Inflammatory macrophage treated with lipopolysaccharide for 4 hours (primary cell): ENCODE data around the gene CXCR3.
"Not testable (repeated sequence)": the region's sequence is repeated elsewhere in the genome, so short reads cannot be mapped to it uniquely, and the experiment has no call there.

Experiments
- DNase-seq: peaks from one replicate; pipeline ENCODE4 v3.0.0-alpha.2; 2020

The CXCR3 gene

GRCh38 chrX:71607488-71607887 is 10.8 kb downstream of the CXCR3 start:
- no peak for DNase-seq

- no peak for DNase-seq
Observed at GRCh38 chrX:71606536-71607216, 11.6 kb downstream of the CXCR3 start.

GRCh38 chrX:71604796-71605568 is 13.3 kb downstream of the CXCR3 start:
- no peak for DNase-seq

- no peak for DNase-seq
Observed at GRCh38 chrX:71604141-71604540, 14.2 kb downstream of the CXCR3 start.

- no peak for DNase-seq
Observed at GRCh38 chrX:71603618-71604017, 14.7 kb downstream of the CXCR3 start.

- DNase-seq = no peak
Observed at GRCh38 chrX:71599965-71600364, 18.3 kb downstream of the CXCR3 start.

- not testable (repeated sequence) for DNase-seq
Observed at GRCh38 chrX:71593210-71593609, 25.1 kb downstream of the CXCR3 start.

- DNase-seq = no peak
Observed at GRCh38 chrX:71586929-71587328, 31.4 kb downstream of the CXCR3 start.

- DNase-seq = no peak
Observed at GRCh38 chrX:71581210-71581609, 37.1 kb downstream of the CXCR3 start.

GRCh38 chrX:71579990-71580380 is 38.3 kb downstream of the CXCR3 start:
- no peak for DNase-seq

GRCh38 chrX:71579136-71579989 is 38.9 kb downstream of the CXCR3 start:
- no peak for DNase-seq

- DNase-seq = no peak
Observed at GRCh38 chrX:71578253-71579135, 39.8 kb downstream of the CXCR3 start, which contains the start of gene GCNA. Gene GCNA, plus strand, starts transcription at chrX:71578437. Its CDS starts 2,385 bp downstream, at chrX:71580822.

- DNase-seq = no peak
Observed at GRCh38 chrX:71577682-71578081, 40.6 kb downstream of the CXCR3 start.

GRCh38 chrX:71573590-71573989 is 44.7 kb downstream of the CXCR3 start:
- no peak for DNase-seq

GRCh38 chrX:71571390-71571789 is 46.9 kb downstream of the CXCR3 start:
- DNase-seq = not testable (repeated sequence)
